Activated naive CD4-positive, alpha-beta T cell treated with anti-CD3 and anti-CD28 coated beads, Interleukin-2, amount 50 U/mL, for 72 hours (primary cell): ENCODE measurements around the gene SAP30. TPM values are rescaled to one million over a fixed set of nuclear protein-coding genes. Genes with fewer than 3 reads are reported as not detected.

Source experiments
- ATAC-seq, 2 donors: fragments of 150-1000 bp; cut with Tn5 transposase; 2 replicates each; pipeline ENCODE4 v1.10.0; 2021; ENCODE audit warnings: mild to moderate bottlenecking in 2 of 2, moderate library complexity in 2 of 2
- DNase-seq, 2 donors: peaks; one replicate each; pipeline ENCODE4 v3.0.0; 2021 to 2022; ENCODE audit warnings: low spot score in 2 of 2
- H3K27ac Mint-ChIP-seq, 2 donors: one replicate each; pipeline ENCODE4 v1.8.0; 2022; ENCODE audit warnings: mild to moderate bottlenecking in 2 of 2, mixed read lengths in 2 of 2
- H3K36me3 Mint-ChIP-seq, 2 donors: one replicate each; pipeline ENCODE4 v1.8.0; 2022; ENCODE audit warnings: mixed read lengths in 2 of 2
- H3K9me3 Mint-ChIP-seq, 2 donors: one replicate each; pipeline ENCODE4 v1.8.0; 2022; ENCODE audit warnings: mixed read lengths in 2 of 2
- total RNA-seq, 2 donors: library from RNA; stranded (reverse); gene quantifications; one replicate each; pipeline ENCODE4 v1.2.3, GENCODE V29; 2022

SAP30 gene
- total RNA-seq, 2 donors from 2014 or later = 19.0 to 21.7 TPM

DNA sequence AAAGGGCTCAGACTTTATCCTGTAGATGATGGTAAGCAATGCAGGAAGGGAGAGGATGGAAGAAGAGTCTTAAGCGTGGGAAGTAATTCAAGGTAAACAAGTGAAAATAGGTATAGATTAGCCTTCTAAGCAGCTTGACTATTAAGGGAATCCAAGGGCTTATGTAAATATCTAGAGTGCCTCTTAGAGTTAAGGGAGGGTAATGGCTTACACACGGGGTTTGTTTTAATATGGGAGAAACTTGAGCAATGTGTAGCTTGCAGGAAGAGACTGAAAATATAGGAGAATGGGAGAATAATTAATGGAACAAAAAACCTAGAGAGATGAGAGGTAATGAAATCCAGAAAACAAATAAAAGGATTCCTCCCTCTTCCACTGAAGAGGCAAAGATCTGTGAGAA is 12.8 kb upstream of the SAP30 start:
- ATAC-seq = no peak
- peaks cover 0 to 5% of the 10 kb centered on the region in 2 donors for H3K36me3 Mint-ChIP-seq
- DNase-seq = no peak
- no peaks in the 10 kb centered on the region for H3K9me3 Mint-ChIP-seq
- no peak overlapping the region for H3K27ac Mint-ChIP-seq

DNA sequence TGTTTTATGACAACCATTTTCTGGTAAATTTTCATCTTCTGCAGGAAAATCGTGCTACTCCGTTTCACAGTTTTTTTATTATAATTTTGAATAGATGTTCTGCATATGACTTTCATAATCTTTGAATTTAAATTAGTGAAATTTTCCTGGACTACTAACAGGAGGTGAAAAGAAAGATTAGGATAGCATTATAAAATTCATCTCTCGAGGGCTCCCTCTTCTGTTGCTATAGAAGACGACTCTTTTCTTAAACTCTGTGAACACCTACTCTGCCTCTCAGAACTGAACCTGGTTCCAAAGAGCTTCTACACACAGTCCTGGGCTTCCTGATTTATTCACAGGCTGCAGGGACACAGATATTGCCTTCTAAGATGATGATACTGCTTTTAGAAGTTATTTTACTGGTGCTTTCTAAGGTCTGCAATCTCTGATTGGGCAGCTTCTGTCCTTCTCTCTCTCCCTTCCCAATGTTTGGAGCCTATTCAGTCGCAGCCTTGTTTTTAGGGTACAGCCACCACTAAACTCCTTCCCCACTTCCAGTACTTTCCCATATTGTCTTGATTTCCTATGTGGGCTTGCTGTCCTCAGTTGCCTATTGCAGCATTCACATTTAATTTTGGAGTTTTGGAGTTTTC is 10.1 kb upstream of the SAP30 start:
- DNase-seq (no peak), ATAC-seq (no peak)
- peaks cover 0 to 10% of the 10 kb centered on the region in 2 donors for H3K36me3 Mint-ChIP-seq
- no peak overlapping the region for H3K27ac Mint-ChIP-seq
- H3K9me3 Mint-ChIP-seq = no peaks in the 10 kb centered on the region

DNA sequence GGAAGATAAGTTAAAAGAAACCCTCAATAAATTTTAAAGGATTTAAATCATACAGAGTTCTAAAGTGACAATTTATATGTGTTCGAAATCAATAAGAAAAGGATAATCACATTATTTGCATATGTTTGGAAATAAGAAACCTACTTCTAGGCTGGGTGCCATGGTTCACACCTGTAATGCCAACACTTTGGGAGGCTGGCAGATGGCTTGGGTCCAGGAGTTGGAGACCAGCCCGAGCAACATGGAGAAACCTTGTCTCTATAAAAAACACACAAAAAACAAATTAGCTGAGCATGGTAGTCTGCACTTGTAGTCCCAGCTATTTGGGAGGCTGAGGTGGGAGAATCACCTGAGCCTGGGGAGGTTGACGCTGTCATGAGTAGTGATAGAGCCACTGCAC is 8.1 kb upstream of the SAP30 start:
- H3K9me3 Mint-ChIP-seq = no peaks in the 10 kb centered on the region
- no peak for DNase-seq
- peaks cover 0 to 10% of the 10 kb centered on the region in 2 donors for H3K36me3 Mint-ChIP-seq

DNA sequence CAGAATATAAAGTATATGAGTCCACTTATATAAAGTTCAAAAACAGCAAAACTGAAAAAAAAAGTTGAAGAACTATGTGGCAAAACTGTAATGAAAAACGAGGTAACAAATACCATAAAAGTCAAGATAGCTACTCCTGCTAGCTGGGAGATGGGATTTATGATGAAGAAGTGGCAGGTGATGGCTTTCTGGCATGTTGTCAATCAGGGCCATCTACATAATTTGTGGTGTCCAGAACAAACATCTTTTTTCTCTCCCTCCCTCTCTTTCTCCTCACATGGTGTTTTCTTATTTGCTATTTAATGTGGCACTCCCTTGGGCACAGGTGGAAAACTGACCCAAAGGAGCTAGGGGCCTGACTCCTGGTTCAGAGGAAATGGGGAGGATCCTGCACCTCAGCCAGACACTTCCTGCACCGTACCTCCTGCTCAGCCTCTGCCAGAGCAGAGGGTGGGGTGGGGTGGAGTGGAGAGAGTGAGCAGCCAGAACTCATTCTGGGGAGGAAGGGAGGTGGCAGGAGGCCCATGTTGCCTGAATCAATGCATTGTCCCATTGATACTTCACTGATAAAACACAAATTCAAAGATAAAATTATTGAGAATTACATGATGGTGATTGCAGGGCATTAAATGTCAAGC is 5.3 kb upstream of the SAP30 start:
- peaks cover 3 to 12% of the 10 kb centered on the region in 2 donors for H3K36me3 Mint-ChIP-seq
- ATAC-seq (no peak), DNase-seq (no peak)
- no peak overlapping the region for H3K27ac Mint-ChIP-seq
- H3K9me3 Mint-ChIP-seq = no peaks in the 10 kb centered on the region

More for the DNA sequence above, 8.1 kb upstream of the SAP30 start:
- ATAC-seq = no peak
- H3K27ac Mint-ChIP-seq = no peak overlapping the region

DNA sequence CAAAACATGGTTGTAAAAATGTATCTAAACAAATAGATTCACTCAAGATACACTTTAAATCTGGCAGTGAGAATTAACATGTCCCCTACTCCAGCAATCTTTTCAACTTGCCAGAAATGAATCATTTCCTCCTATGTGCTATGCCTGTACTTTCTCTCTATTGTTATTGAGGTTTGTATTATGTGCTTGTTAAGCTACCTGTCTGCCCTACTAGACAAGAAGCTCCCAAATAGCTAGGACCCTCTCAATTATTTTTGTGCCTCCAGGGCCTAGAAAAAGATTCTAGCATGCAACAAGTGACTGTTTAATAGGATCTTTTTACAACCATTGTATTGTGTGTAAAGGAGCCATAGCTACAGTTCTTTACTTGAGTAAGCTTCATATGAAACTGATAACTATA is 3.5 kb upstream of the SAP30 start:
- Mint-ChIP-seq H3K36me3 (peaks cover 16 to 27% of the 10 kb centered on the region in 2 donors), H3K27ac (peak overlapping the region in 1 of 2 donors; percentile 62), H3K9me3 (no peaks in the 10 kb centered on the region)
- DNase-seq = no peak
- peak in 1 of 2 donors; percentile 14 for ATAC-seq

DNA sequence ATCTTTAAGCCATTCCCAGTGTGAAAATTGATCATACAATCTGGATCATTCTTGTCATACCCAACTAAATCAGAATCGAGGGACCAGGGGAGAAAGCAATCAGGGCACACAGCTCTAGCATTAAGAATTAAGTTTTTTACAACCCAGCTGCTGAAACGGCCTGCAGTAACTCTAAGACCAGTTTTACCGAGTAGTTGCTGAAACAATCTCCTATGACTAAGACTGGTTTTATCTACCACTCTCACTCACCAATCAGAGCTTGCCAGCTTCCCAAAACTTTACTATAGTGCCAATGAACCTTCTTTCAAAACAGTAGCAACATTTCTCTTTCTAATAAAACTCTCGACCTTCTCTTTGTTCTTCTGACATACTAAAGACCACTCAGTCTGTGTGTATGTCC is 2.8 kb upstream of the SAP30 start:
- H3K36me3 Mint-ChIP-seq = peaks cover 16 to 30% of the 10 kb centered on the region in 2 donors
- no peak for ATAC-seq

DNA sequence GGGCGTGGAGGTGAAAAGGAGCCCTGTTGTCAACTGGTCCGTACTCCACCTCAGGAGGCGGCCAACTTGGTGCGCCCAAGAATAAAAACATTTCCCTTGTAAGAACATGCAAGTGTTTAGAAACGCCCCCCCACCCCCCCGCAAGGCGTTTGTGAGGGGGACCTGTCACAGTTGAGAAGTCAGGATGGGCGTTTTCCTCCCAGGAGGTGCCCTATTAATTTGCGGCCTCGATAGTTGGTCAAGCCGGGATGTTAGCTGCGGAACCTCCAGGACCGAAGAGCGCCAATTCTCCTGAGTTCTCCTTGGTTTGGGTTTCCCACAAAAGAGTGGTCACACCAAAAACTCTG is 651 bp upstream of the SAP30 start:
- DNase-seq (peak; percentile 33 to 60), ATAC-seq (peak; percentile 12 to 24)
- Mint-ChIP-seq H3K9me3 (no peaks in the 10 kb centered on the region), H3K36me3 (peaks cover 21 to 32% of the 10 kb centered on the region in 2 donors), H3K27ac (peak overlapping the region; percentile 82 to 99)

More for the DNA sequence above, 2.8 kb upstream of the SAP30 start:
- Mint-ChIP-seq H3K9me3 (no peaks in the 10 kb centered on the region), H3K27ac (no peak overlapping the region)
- no peak for DNase-seq

DNA sequence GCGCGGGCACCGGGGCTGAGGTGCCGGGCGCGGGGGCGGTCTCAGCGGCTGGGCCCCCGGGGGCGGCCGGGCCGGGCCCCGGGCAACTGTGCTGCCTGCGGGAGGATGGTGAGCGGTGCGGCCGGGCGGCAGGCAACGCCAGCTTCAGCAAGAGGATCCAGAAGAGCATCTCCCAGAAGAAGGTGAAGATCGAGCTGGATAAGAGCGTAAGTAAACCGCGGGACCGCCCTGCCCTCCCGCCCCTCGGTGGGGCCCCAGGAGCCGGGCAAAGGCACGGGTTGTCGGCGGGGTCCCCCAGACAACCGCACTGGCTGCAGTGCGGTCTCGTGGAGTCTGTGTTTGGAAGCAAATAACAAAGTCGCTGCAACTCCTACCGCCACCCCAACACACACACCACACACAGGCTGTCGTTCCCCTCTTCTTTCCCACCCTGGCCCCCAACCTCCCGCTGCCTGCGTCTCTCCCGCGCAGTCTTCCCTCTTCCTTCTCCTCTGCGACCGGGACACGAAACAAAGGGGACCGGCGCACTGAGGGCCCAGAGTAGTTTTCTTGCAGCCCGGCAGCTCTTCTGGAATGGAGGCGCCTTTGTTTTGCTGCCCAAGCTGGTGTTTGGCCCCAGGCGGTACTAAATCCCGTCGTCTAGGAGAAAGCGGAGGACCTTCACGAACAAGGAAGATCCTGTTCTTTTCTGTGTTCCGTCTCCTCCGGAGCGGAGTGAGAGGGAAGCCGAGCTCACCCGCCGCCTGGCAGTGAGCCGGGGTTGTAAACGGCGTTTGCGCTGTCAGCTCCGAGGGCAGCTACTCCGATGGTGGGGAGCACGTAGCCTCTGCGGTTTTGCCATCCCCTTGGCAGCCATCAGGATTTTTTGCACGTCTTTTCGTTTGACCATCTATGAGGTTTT is 788 bp downstream of the SAP30 start:
- no peaks in the 10 kb centered on the region for H3K9me3 Mint-ChIP-seq
- H3K36me3 Mint-ChIP-seq = peaks cover 21 to 37% of the 10 kb centered on the region in 2 donors
- peak; percentile 40 to 61 for DNase-seq
- ATAC-seq = peak; percentile 9 to 17
- H3K27ac Mint-ChIP-seq = peak overlapping the region in 1 of 2 donors; percentile 82

DNA sequence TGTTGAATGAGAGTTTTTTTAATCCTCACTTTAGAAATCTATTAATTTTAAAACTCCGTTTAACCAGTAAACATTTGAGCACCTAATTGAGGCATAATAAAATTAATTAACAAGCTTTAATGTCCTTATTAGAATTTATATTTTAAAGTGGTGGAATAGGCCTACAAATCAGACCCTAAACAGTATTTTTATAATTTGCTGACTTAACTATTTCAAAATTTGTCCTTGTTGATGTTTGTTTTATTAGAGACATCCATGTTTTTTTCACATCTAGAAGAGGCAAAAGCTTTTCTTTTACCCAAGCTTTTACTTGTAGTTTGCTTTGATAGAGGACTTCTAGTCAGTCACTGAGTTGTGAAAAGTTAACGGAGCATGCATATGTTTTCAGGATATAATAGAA is 3.8 kb downstream of the SAP30 start:
- ATAC-seq (no peak), DNase-seq (no peak)
- Mint-ChIP-seq H3K9me3 (no peaks in the 10 kb centered on the region), H3K36me3 (peaks cover 21 to 31% of the 10 kb centered on the region in 2 donors), H3K27ac (no peak overlapping the region)

DNA sequence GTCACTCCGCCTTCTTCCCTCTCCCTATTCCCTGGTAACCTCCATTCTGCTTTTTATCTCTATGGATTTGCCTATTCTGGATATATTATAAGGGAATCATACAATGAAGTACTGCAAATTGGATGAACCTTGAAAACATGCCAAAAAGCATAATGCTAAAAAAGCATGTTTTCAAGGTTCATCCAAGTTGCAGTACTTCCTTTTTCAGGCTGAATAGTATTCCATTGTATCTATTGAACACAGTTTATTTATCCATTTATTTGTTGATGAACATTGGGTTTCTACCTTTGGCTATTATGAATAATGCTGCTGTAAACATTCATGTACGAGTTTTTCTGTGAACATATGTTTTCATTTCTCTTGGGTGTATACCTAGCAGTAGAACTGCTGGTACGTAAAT is 9.2 kb downstream of the SAP30 start:
- Mint-ChIP-seq H3K27ac (no peak overlapping the region), H3K9me3 (no peaks in the 10 kb centered on the region), H3K36me3 (peaks cover 0 to 5% of the 10 kb centered on the region in 2 donors)
- DNase-seq (no peak), ATAC-seq (no peak)

DNA sequence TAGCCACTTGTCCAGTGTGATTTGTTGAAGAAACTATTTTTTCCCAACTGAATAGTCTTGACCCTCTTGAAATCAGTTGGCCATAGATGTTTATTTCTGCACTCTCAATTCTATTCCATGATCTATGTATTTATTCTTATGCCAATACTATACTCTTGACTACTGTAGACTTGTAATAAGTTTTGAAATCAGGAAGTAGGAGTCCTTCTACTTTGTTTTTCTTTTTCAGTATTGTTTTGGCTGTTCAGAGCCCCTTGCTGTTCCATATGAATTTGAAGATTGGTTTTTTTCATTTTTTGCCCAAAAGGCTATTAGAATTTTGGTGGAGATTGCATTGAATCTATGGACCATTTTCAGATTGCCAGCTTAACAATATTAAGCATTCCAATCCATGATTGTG is 10.2 kb downstream of the SAP30 start:
- Mint-ChIP-seq H3K27ac (no peak overlapping the region), H3K36me3 (peaks cover 0 to 1% of the 10 kb centered on the region in 2 donors), H3K9me3 (no peaks in the 10 kb centered on the region)
- ATAC-seq (no peak), DNase-seq (no peak)

DNA sequence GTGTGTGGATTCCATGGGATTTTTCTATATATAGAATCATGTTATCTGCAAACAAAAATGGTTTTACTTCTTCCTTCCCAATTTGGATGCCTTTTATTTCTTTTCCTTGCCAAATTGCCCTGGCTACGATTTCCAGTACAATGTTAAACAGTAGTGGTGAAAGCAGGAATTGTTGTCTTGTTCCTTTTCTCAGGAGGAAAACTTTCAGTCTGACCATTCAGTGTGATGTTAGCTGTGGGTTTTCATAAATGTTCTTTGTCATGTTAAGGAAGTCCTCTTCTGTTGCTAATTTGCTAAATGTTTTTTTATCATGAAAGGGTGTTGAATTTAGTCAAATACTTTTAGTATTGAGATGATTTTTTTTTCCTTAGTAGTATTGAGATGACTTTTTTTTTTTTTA is 10.9 kb downstream of the SAP30 start:
- Mint-ChIP-seq H3K36me3 (no peaks in the 10 kb centered on the region), H3K27ac (no peak overlapping the region), H3K9me3 (no peaks in the 10 kb centered on the region)
- DNase-seq = no peak
- no peak for ATAC-seq

DNA sequence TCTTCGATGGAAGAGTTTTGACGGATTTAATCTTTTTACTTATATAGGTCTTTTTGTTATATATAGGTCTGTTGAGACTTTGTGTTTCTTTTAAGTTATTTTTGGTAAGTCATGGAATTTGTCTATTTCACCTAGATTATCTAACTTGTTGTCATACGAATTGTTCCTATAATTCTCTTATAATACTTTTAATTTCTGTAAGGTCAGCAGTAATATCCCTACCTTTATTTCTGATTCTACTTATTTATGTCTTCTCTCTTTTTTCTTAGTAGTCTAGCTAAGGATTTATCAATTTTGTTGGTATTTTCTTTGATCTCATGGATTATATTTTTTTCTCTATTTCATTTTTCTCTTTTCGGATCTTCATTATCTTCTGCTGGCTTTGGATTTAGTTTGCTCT is 11.6 kb downstream of the SAP30 start:
- no peaks in the 10 kb centered on the region for H3K36me3 Mint-ChIP-seq
- no peak overlapping the region for H3K27ac Mint-ChIP-seq
- H3K9me3 Mint-ChIP-seq = no peaks in the 10 kb centered on the region
- ATAC-seq = no peak
- no peak for DNase-seq

DNA sequence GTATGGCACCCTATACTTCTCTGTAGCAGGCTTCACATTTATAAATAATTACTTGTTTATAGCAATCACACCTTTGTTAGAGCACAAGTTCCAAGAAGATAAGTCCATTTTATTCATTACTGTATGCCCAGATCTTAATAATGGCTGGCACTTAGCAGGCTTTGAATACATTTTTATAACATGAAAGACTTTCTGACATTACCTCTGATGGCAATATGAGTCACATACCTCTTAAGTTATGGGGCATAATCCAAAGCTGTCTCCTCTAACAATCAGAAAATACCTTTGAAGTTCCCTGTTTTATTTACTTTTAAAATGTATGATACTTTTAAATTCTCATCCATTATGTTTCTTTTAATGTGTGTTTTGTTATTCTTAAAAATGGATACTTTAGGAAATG is 16.0 kb downstream of the SAP30 start:
- ATAC-seq (no peak), DNase-seq (no peak)
- Mint-ChIP-seq H3K36me3 (no peaks in the 10 kb centered on the region), H3K27ac (no peak overlapping the region), H3K9me3 (no peaks in the 10 kb centered on the region)

DNA sequence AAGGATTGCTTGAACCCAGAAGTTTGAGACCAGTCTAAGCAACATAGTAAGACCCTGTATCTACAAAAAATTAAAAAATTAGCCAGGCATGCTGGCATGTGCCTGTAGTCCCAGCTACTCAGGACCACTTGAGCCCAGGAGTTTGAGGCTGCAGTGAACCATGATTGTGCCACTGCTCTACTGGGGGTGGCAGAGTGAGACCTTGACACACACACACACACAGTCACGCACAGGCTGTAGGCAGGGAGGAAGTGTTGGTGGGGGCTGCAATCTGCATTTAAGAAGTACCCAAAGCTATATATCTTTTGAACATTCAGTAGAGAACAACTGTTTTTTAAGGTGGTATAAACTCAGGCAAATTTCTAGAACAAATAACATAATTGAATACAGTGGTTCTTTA is 20.9 kb downstream of the SAP30 start:
- ATAC-seq (no peak), DNase-seq (no peak)
- H3K27ac Mint-ChIP-seq = no peak overlapping the region
- H3K9me3 Mint-ChIP-seq = no peaks in the 10 kb centered on the region
- no peaks in the 10 kb centered on the region for H3K36me3 Mint-ChIP-seq

DNA sequence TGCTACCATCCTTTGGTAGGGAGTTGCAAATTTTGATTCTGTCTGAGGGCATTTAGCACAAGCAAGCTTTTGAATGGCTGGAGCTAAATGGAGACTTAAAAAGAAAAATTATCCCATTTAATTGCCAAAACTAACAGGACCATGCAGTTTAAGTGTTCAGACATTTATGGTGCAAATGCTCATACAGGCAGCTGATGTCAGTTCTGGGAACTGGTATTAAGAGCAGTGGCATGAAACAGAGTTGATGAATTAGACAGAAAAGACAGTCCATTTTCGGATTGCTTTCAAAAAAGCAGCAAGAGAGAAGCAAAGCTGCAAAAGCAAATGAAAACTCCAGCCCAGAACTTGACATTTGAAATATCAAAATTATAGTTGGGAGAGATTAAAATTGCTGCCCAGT is 26.9 kb downstream of the SAP30 start:
- Mint-ChIP-seq H3K36me3 (no peaks in the 10 kb centered on the region), H3K27ac (no peak overlapping the region), H3K9me3 (no peaks in the 10 kb centered on the region)
- DNase-seq (no peak), ATAC-seq (no peak)

DNA sequence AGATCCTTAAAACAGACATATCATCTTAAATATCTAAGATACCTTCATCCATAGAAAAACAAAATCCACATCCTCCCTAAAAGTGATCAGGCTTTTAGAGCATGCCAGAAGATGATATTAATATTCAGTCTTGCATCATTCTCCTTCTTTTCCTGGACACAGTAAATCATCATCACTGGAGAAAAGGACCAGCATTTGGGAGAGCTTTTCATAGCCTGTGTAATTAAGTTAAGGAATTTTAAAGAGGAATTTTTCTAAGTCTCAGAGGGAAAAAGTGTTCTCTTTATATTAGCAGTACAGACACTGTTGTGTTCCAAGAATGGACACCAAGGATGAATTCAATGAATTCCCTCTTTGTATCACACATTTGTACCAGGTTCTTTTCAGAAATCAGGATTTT is 27.5 kb downstream of the SAP30 start:
- H3K9me3 Mint-ChIP-seq = no peaks in the 10 kb centered on the region
- H3K27ac Mint-ChIP-seq = no peak overlapping the region
- ATAC-seq = no peak
- H3K36me3 Mint-ChIP-seq = no peaks in the 10 kb centered on the region
- no peak for DNase-seq
